ENCODE results near the gene DUOXA2. TPM values are rescaled to one million over a fixed set of nuclear protein-coding genes. Genes with fewer than 3 reads are reported as not detected.

Gene DUOXA2
- total and polyA plus RNA-seq, 2 of the 4 experiments (the other 2 are of a cell fraction) = not detected

DNA sequence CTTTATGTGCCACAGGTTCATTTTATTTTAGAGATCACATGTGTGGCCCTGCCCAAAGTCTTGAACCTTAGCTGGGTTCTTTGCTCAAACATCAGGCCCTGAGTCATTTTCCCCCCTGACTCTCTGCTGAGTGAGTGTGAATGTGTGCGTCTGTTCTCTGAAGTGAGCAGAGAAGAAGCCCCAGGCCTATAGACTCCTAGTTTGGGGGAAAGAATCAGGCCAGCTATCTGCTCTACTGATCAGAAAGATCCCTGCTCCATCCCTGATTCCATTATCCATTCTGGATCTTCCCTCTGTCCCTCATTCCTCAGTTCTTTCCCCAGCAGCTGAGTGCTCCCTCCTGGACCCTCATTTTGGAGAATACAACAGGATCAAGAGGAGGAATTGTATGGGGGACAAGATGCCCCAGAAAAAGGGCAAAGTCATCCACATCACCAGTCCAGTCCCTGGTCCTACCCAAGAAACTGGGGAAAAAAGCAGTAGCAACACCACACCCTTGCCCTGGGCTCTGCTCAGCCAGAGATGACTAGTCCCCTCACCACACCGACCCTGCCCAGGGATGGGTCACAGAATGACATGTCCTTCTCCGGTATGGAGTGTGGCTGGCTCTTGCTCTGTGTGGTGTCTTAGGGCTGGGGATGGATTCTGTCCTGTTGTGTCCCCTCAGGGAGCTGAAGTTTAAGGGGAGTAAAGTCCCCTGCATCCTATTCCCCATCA is 18.9 kb downstream of the DUOXA2 start:
- intact Hi-C loops (cut with micrococcal nuclease) (no loop called here), in situ Hi-C loops (cut with MboI; ENCODE audit: low sequenced_read_pairs) (no loop called here), dilution Hi-C loops (cut with HindIII; ENCODE audit: low sequenced_read_pairs, unreplicated experiment) (no loop called here)
- Histone ChIP-seq H3K27me3 (ENCODE audit: control insufficient read depth, insufficient read depth, low read length) (peaks cover 85% of the 10 kb centered on the region), H3K4ac (ENCODE audit: low read depth, low read length) (no peak overlapping the region), H4K8ac (ENCODE audit: low read depth in 2 of 2, low read length in 2 of 2) (no peak overlapping the region), H4K5ac (ENCODE audit: low read depth, low read length) (no peak overlapping the region), H4K20me1 (ENCODE audit: insufficient read depth, low read length) (no peaks in the 10 kb centered on the region), H3K9me3 (ENCODE audit: control insufficient read depth, insufficient read depth, low read length) (peaks cover 3% of the 10 kb centered on the region; the same call in 1 of the 2 replicates), H3K9ac (ENCODE audit: low read depth, low read length) (no peak overlapping the region), H3K79me1 (ENCODE audit: low read depth in 1 of 2, low read length in 2 of 2) (no peaks in the 10 kb centered on the region), H3K56ac (ENCODE audit: extremely low read depth, insufficient read depth, low read length) (no peak overlapping the region), H2BK5ac (ENCODE audit: low read depth, low read length, poor library complexity, severe bottlenecking) (no peak overlapping the region), H2AK9ac (replicated peaks; ENCODE audit: low read depth, low read length, poor library complexity) (no peak overlapping the region), H3K36me3 (ENCODE audit: control insufficient read depth, insufficient read depth, low read length) (no peaks in the 10 kb centered on the region), H3K23ac (ENCODE audit: low read depth, low read length) (no peak overlapping the region), H3K14ac (replicated peaks; ENCODE audit: low read depth, low read length) (no peak overlapping the region), H2BK120ac (ENCODE audit: low read depth, low read length) (no peak overlapping the region), H2BK15ac (ENCODE audit: low read depth, low read length) (no peak overlapping the region), H3K18ac (ENCODE audit: low read depth, low read length) (no peak overlapping the region), H3K4me1 (ENCODE audit: control insufficient read depth, insufficient read depth, low read length) (no peaks in the 10 kb centered on the region; the same call in 1 of the 2 replicates), H3K27ac (ENCODE audit: insufficient read depth, low read length) (no peak overlapping the region), H2BK20ac (ENCODE audit: low read depth, low read length) (no peak overlapping the region), H3K4me2 (ENCODE audit: low read depth, low read length) (no peak overlapping the region), H2AFZ (replicated peaks; ENCODE audit: low read length, poor library complexity) (no peak overlapping the region), H2AK5ac (ENCODE audit: low read depth, low read length) (no peak overlapping the region), H3K9me1 (ENCODE audit: insufficient read depth, low read length) (no peaks in the 10 kb centered on the region), H3K4me3 (ENCODE audit: insufficient read depth, low read depth, low read length) (no peak overlapping the region), H4K91ac (ENCODE audit: insufficient read depth, low read depth, low read length) (no peak overlapping the region)
- POLR2A ChIA-PET (ENCODE audit: unreplicated experiment) = no interaction called here
- CTCF ChIA-PET = interaction anchor here (1.9 kb wide), 1 partner anchor 15 kb away, joined by 11 read pairs; no protein-coding TSS in a partner anchor
- BruUV-seq (replicated peaks) = no TSS peak
- no peak for ATAC-seq (ENCODE audit: low read depth)
- no CpG with 5 or more reads among the region's 3 CpGs for WGBS, 2 experiments (ENCODE audit: extremely low coverage in 2 of 2, insufficient read length in 1 of 2)
- TF ChIP-seq, protein P1, sequence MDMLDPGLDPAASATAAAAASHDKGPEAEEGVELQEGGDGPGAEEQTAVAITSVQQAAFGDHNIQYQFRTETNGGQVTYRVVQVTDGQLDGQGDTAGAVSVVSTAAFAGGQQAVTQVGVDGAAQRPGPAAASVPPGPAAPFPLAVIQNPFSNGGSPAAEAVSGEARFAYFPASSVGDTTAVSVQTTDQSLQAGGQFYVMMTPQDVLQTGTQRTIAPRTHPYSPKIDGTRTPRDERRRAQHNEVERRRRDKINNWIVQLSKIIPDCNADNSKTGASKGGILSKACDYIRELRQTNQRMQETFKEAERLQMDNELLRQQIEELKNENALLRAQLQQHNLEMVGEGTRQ (IDR thresholded peaks at IDR 0.05; ENCODE audit: low read depth, low read length) = no peak
- TF ChIP-seq, protein P2, sequence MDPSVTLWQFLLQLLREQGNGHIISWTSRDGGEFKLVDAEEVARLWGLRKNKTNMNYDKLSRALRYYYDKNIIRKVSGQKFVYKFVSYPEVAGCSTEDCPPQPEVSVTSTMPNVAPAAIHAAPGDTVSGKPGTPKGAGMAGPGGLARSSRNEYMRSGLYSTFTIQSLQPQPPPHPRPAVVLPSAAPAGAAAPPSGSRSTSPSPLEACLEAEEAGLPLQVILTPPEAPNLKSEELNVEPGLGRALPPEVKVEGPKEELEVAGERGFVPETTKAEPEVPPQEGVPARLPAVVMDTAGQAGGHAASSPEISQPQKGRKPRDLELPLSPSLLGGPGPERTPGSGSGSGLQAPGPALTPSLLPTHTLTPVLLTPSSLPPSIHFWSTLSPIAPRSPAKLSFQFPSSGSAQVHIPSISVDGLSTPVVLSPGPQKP (IDR thresholded peaks at IDR 0.05; ENCODE audit: borderline replicate concordance, low read depth, low read length) = no peak
- TF ChIP-seq MXI1 (IDR thresholded peaks at IDR 0.05; ENCODE audit: borderline replicate concordance, low read depth, low read length) (no peak), MAFK (IDR thresholded peaks at IDR 0.05; ENCODE audit: low read depth, low read length) (no peak), POLR2A (IDR thresholded peaks at IDR 0.05; ENCODE audit: low read depth, low read length) (no peak), SMC3 (IDR thresholded peaks at IDR 0.05; ENCODE audit: low read depth, low read length) (no peak), CEBPB (IDR thresholded peaks at IDR 0.05; ENCODE audit: low read depth, low read length) (no peak), RAD21 (IDR thresholded peaks at IDR 0.05; ENCODE audit: low read length) (no peak), CHD1 (IDR thresholded peaks at IDR 0.05; ENCODE audit: low read depth, low read length) (no peak), RFX5 (IDR thresholded peaks at IDR 0.05; ENCODE audit: low read depth, low read length) (no peak), NFE2L2 (IDR thresholded peaks at IDR 0.05; ENCODE audit: low read depth, low read length) (no peak), MAZ (IDR thresholded peaks at IDR 0.05; ENCODE audit: borderline replicate concordance, low read depth, low read length) (no peak)
- TF ChIP-seq, protein P3, sequence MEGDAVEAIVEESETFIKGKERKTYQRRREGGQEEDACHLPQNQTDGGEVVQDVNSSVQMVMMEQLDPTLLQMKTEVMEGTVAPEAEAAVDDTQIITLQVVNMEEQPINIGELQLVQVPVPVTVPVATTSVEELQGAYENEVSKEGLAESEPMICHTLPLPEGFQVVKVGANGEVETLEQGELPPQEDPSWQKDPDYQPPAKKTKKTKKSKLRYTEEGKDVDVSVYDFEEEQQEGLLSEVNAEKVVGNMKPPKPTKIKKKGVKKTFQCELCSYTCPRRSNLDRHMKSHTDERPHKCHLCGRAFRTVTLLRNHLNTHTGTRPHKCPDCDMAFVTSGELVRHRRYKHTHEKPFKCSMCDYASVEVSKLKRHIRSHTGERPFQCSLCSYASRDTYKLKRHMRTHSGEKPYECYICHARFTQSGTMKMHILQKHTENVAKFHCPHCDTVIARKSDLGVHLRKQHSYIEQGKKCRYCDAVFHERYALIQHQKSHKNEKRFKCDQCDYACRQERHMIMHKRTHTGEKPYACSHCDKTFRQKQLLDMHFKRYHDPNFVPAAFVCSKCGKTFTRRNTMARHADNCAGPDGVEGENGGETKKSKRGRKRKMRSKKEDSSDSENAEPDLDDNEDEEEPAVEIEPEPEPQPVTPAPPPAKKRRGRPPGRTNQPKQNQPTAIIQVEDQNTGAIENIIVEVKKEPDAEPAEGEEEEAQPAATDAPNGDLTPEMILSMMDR (conservative IDR thresholded peaks at IDR 0.05; ENCODE audit: low read depth, low read length) = no peak
- no peak for DNase-seq
